A549 treated with AZD9567 at 1 μM for 4 hours (cell line): ENCODE data around the gene POU2AF2. TPM values are rescaled to one million over a fixed set of nuclear protein-coding genes. Genes with fewer than 3 reads are reported as not detected.

Source experiments
- total RNA-seq: library from RNA; stranded (reverse); fragments of 200-300 nt; extraction: Qiagen RNA extraction; gene quantifications from 5 replicates; pipeline ENCODE4 v1.2.3, GENCODE V29; 2022; ENCODE audit not compliant: insufficient read depth

Gene POU2AF2
- not detected in 5 replicates for total RNA-seq

GRCh38 chr11:111245425-111245824, at the start of gene POU2AF2:
TSS of gene POU2AF2 (plus strand) at chr11:111245725. CDS start at chr11:111245854, 129 bp downstream.

GRCh38 chr11:111298413-111299100, 53.0 kb downstream of the POU2AF2 start, which contains the start of gene POU2AF3:
TSS of gene POU2AF3 (plus strand) at chr11:111298546. CDS start at chr11:111298582, 36 bp downstream.

Other genes with a start within 250 kb of the POU2AF2 start
- 0.91 to 1.2 TPM (median 1.1 TPM) in 4 of 5 replicates, not detected in the other for gene POU2AF3, start 52.8 kb downstream of the POU2AF2 start, total RNA-seq
- gene POU2AF1, start 133.6 kb downstream of the POU2AF2 start, total RNA-seq = 0.12 TPM in 1 of 5 replicates, not detected in the others